HG02763 (cell line): ENCODE results near the gene LIPG.

ENCODE experiments used
- ATAC-seq: cut with Tn5 transposase; IDR thresholded peaks from one replicate; pipeline ENCODE4 v1.9.1; 2021; ENCODE audit warnings: mild to moderate bottlenecking, moderate library complexity; ENCODE audit not compliant: unreplicated experiment

LIPG gene

DNA sequence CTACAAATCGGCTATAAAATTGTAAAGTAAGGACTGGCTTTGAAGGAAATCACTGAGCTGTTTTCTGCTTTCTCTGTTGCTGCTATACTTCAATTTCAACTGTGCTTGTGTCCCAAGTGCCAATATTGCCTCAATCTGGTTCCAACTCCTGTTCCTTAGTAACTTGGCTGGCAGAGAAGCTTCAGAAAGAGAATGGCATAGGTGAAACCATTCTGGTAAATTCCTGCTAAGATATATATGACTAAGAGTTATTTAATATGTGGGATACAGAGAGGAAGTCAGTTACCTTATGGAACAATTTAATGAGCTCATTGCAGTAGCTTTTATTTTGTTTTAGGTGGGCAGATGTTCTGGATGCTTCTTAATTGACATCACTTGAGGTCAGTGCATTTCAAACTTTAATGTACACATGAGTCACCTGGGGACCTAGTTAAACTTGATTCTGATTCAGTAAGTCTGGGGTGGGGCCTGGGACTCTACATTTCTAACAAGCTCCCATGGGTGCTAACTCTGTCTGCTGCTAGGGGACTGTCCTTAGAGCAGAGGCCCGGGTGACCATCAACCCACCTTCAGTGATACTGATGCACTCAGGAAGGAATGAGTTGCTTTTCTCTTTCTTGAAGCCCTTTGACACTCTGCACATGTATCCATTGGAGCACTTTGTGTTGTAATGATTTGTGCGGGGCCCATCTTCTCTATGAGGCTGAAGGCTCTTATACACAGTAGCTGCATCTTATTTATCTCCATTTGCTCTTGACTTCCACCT, 47.6 kb downstream of the LIPG start:
- no peak for ATAC-seq

DNA sequence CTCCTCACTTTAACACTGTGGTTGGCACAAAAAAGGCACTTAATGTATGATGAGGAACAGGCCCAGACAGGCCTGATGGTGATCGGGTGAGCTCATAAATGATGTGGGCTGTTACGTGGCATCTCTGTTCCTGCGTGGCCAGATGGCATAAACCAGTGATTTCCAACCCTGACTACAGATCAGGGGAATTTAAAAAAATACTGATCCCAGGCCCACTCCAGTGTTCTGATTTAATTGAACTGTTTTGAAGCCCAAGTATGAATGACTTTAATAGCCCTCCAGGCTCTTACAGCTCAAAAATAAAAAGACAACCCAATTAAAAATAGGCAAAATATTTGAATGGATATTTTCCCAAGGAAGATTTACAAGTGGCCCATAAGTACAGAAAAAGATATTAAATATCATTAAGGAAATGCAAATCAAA, 48.2 kb downstream of the LIPG start:
- no peak for ATAC-seq

DNA sequence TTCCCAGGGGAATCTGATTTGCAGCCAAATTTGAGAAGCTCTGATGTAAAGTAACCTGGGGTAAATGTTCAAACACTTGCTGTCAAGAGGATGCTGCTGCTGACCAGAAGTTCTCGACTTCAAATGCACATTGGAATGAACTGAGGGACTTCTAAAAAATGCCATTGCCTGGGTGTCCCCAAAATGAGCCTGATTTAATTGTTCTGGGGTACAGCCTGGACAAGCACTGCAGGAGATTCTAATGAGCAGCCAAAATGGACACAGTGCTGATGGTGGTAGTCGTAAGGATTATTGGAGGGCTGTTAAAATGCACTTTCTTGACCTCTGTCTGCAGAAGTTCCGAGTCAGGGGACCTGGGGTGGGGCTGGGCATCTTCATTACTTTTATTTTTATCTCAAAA, 49.5 kb downstream of the LIPG start:
- no peak for ATAC-seq

DNA sequence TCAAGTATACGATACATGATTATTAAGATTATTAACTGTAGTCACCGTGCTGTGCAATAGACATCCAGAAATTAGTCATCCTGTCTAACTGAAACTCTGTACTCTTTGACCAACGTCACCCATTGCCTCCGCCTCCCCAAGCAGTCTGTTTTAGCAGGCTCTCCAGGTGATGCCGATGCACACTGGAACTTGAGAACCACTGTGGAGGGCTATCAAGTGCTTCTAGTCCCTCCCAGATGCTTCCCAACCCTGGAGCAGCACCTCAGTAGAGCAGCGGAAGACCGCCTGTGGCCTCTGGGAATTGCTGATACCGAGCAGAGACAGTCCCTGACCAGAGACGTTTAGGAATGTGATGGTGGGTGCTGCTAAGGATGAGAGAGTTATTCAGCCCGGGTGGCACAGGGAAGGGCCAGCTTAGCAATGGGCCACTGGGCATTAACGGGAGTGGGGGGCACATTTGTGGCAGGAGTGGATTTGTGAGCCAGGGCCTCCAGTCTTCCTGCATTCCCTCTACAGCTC, 50.7 kb downstream of the LIPG start:
- peak; percentile 70 for ATAC-seq

DNA sequence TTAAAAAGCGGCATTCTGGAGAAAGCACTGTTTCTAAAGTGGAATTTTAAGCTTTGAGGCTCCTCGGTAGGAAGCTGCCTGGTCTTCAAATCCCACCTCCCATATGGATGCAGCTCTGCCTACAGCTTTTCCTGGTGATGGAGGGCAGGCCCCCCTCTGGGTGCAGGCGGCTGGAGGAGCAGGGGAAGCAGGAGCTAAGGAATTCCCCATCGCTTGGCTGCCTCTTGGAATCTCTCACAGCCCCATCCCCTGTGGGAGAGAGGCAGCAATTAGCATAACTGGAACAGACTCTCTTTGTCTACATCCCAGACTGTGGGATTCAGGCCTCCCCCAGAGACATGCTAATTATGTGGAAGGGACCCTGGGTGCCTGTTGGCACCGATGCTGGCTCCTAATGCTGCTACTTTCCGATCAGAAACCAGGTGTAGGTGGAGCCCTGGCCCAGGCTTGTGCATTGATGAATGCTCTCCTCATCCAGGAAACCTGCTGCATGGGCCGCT, 51.3 kb downstream of the LIPG start:
- no peak for ATAC-seq

DNA sequence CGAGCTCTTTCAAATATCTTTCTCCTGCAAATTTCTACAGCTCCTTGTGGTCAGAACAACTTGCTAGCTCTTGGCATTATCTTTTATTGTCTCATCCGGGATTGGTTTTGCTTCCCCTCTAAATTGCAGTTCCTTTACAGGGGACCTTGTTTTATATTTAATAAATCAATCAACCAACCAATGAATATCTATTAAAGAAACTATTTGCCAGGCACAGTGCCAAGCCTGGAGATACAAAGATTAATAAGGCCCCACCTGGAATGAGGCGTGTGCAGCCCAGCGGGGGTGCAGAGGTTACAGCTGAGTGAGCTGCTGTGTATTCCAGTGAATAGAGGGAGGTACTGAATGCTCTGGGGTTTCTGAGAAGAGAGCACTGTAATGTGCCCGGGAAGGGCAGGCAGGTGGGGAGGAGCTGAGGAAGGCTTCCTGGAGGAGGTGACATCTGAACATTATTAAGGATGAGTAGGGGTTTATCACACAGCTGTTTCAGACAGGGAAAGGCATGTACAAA, 51.8 kb downstream of the LIPG start:
- no peak for ATAC-seq

DNA sequence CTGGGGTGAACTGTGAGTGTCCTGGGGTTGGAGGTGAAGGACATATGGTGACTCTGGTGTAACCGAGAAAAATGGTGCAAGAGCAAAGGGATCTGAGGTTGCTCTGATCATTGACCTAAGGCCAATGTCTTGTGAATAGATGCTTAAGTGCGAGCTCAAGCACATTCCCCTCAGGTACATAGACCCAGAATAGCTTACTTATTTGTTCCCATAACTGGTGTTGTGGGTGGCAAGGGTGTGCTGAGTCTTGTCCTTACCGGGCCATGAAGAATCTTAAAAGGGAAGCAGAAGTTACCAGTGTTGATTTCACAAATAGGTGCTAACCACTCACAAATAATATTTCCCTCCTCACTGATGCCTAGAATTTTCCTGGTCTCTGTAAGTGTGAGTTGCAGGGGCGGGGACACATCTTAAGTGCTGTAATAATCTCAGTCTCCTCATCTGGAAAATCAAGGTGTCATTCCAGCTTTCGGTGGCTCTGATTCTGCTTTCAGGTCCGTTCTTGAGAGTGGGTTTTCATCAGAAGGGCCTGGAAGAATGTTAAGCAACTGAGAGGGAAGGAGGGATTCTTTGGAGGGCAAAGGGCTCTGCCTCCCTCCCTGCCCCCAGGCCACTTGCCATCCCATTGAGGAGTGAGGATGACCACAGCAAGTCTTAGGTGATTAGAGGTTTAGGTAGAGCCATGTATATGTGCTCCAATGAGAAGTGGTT, 54.9 kb downstream of the LIPG start:
- ATAC-seq, result no peak

DNA sequence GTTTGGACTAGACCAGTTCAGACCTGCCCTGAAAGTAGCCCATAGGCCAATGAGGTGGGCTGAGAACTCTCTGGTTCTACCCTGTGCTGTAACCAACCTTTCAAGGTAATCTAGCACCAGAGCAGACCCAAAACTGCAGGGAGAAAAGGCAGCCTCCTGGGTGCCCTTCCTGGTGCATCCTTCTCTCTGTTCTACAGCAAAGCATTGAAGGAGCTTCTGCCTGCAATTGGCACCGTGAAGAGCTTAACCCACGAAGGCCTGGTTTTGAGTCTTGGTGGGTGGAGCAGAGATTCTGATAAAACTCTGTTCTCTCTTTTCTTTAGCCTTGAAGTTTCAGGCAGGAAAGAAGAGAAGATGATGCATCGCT, 55.5 kb downstream of the LIPG start:
- no peak for ATAC-seq

DNA sequence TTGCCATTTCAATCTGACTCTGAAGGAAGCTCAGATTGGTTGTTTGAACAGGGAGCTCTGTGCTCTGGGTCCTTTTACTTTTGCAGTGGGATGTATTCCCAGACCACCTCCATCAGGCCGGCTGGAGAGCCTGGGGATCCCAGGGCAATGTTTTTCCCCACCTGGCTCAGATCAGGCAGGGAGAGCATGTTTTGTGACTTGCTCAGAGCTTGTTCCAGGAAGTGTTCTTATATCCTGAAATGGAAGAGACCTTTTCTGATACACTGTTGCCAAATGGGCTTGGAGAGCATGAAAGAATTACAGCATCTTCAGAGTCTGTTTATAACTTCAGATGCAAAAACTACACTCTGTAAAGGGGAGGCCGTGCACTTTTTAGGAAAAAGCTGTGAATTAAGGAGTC, 56.0 kb downstream of the LIPG start:
- no peak for ATAC-seq

DNA sequence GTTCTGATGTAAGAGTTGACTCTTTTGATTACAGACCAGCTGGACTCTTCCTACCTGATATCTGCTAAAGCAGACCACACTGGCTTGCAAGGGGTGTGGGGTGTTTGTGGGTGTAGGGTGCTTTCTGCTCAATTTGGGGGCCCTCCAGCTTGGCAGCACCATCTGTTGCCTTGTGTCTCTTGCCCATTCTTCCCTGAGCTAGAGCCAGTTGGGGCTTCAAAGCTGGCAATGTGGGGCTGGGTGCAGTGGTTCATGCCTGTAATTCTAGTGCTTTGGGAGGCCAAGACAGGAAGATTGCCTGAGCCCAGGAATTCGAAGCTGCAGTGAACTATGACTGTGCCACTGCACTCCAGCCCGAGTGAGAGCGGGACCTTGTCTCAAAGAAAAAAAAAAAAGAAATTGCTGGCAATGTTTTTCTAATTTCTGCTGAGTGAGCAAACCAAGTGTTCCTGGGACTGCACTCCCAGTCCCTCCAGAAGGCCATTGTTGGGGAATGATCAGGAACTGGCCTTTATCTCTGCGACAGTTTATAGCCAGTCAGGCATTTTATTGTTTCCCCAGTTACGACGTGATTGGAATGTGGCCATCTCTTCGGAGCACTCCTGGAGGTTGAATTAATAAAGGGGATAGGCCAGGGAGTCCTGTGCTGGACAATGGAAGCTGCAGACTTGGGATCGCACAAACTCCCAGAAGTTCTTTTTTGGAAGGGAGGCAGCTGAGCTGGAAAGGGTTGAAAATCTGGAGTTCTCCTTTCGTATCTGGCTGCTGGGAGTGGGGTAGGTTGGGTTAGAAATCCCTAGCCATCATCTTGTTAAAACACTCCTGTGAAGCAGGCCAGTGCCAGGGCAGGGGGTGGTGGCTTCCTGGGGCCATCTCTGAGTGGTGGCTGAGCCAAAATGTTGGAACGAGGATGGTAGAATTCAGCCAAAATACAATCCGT, 57.2 kb downstream of the LIPG start:
- no peak for ATAC-seq

DNA sequence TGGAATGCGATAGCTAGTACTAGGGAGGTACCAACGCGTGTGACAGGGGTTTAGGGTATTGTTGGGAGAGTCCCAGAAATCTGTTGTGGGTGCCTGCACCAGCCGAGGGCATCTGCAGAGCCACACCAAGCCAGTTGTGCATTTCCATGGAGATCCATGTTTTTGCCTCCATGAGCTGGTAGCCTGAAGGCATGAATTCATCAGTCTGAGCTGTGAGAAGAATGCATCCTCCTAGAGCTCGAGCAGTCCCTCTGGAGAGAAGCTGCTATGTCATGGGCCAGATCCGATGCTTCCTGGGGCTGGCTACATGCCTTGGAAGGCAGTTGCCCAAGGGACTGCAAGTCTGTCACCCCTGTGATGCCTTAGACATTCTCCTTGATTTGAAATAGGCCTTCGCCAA, 57.9 kb downstream of the LIPG start:
- ATAC-seq, result no peak

DNA sequence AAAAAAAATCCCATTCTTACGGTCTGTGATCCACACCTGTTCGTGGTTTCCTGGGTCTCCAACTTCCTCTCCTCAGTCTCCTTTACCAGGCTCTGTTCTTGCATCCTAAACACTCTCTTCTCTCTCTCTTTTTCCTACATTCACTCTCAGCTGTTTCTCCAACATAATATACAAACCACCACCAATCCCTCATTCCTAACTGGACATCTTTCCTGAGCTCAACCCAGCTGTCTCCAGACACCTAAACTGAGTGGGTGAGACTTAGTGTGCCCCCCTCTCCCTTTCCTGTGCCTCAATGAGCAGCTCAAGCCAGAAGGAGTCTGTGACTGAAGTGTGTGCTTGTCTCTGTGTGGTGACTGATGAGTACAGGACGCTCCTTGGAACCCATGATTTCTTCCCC, 59.4 kb downstream of the LIPG start:
- no peak for ATAC-seq

DNA sequence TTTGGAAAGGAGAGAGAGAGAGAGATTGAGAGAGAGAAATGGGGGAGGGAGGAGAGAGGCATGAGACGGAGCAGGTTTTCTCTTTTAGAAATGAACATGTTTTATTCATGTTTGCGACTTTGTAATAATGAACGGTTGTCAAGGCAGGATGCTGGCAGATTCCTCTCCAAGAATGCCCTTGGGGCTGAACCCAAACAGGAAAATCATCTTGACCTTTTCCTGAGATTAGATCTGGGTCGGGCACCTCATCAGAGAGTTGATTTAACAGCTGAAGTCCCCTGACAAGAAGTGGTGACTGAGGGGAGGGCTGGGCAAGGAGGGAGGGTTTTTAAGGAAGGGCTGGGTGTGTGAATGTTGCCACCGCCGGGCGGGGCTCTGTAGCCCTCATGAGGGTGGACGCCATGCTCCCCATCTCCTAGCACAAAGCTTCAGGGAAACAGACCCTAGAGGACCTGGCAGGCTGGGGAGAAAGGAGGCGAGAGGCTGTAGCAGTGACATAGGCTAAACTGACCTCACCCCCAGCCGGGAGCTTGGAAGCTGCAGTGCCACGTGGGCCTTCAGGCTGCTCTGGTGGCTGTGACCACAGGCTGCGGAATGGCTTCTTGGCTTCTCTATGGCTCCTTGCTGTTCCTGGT, 60.0 kb downstream of the LIPG start:
- ATAC-seq, result no peak

DNA sequence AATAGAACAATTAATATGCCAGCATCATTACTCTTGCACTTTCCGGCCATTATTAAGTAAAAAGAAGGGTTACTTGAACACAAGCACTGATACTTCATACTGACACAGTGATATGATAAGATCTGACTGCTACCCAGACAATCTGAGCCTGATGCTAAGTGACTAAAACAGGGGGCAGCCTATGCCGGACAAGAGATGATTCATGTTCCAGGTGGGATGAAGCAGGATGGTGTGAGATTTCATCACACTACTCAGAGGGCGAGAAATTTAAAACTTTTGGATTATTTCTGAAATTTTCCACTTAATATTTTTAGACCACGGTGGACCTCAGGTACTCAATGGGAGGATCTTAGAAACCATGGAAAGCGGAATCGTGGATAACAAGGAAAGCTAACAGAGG, 61.7 kb downstream of the LIPG start:
- ATAC-seq, result no peak

DNA sequence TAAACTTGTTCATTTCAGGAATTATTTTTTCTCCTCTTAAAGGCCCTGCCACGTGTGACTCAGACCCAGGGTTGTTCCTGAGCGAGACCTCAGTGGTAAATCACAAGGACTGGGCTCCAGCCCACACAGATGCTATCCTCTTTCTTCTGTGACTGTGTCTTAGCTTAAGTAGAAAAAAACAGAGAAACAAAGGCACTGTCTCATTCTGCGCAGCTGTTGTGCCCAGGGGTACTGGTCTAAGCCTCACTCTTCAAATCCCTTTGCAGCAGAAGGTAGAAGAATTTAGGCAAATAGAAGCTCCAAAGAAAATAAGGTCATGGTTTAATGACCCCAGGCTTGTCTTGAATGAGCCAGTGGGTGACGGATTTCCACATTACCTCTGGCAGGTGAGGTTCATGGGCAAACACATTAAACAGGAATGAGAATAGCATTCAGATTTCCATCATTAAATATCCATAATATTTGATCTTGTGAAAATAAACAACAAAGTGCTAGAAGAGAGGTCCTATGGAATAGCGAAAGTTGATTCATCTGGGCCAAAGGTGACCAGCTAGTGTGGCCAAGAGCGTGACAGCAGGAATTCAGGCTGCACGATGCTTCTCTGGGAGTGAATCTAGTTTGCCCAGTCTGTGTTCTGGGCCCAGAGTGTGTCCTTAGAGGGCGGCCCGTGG, 63.3 kb downstream of the LIPG start:
- no peak for ATAC-seq

DNA sequence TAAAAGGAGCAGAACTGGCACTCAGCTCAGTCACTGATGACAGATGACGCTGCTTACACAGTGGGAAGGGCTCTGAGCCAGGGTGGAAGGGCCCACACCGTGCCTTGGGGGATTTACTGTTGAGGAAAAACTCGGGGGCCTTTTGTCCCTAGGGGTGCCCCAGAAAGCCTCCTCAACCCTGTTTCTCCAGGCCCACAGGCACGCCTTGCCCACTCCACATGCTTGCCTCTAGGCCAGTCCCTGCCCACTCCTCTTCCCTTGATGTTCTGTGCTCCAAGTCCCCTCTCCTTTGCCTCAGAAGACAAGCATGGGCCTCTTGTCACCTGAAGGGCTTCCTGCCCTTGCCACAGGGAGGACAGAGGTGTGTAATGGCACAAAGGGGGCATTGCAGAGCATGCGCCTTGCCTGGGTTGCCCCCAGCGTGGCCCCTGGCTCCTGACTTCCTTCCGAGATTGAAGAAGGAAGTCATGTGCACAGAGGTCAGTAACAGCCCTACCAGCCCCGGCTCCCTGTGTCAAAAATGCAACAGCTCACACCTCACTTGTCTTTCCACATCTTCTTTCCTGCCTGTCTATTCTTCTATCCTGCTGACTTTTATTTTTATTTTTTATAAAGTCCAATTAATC, 65.1 kb downstream of the LIPG start:
- ATAC-seq, result no peak

DNA sequence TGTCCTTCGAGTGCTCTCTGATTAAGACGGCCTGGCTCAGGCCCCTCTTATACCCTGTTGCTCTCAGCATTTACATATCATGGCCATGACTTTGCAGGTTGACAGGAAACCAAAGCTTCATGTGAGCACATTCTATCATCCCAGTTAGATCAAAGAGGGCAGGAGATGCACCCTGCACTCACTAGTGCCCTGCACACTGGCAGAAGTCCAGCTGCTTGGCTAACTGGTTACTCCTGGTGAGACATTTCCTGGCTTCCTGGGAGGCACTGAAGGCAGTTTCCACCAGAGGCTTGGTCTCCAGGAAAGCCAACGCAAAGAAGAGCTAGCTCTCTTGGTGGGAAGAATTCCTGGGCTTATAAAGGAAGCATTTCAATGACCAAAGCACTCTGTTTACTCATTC, 66.3 kb downstream of the LIPG start:
- ATAC-seq, result no peak

DNA sequence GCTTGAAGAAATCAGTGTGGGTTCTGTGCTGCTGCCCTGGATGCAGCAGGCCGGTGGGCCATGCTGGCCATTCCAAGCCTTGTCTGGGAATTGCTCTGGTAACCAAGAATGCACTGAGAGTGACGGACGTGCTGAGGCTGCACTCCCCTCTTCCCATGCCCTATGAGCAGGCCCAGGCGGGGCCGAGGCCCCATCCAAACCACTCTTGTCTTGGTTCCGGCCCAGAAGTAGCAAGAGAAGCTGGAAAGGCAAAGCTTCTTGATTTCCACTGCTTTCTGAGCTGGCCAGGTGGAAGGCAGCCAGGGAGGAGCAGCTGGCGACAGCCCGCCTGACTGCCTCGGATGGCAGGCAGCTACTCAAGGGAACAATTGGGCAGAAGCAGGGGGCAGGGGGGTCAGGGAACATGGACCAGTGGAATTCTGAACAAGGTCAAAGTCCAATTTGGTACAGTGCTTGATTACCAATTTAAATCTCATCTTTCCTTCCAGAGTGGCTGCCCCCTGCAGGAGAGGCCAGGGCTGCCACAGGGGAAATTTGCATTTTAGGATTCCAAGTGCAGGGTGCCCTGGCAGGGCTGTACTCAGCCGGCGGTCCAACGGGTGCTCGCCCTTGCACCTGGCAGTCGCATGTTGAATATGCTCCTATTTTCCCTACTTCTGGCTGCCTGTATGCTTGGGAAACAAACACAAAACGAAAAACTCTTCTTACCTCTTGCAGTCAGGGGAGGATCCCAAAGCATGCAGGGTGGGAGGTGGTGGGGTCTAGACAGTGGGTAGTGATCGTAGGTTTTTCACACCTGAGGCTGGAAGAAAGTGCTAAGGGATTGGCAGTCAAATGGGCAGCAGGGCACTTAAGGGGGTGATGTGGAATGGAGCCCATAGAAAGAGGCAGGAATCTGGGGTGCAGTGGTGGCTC, 67.3 kb downstream of the LIPG start:
- no peak for ATAC-seq
